C4-2B (cell line): Measurements from ENCODE around the gene SMCO1.

ENCODE experiments used
- CTCF ChIP-seq: fragments of 450-650 bp; conservative IDR thresholded peaks from 2 replicates; pipeline ENCODE4 v1.5.1; 2017; ENCODE audit warnings: mild to moderate bottlenecking
- ZFX ChIP-seq: fragments of 450-650 bp; IDR thresholded peaks from 2 replicates; pipeline ENCODE4 v1.6.1; 2017

GRCh38 chr3:196501316-196502044 is 13.7 kb downstream of the SMCO1 start:
- no peak for TF ChIP-seq CTCF
- no peak for TF ChIP-seq ZFX
